Sigmoid colon (tissue), 7 donors: ENCODE data around the gene DCD. TPM values are rescaled to one million over a fixed set of nuclear protein-coding genes. Genes with fewer than 3 reads are reported as not detected.

ENCODE experiments used
- DNase-seq: peaks from one replicate; pipeline ENCODE4 v3.0.0-alpha.2; 2019
- H3K27ac ChIP-seq, 4 donors: fragments of 200-600 bp; sonication (generic); one replicate each; pipeline ENCODE4 v1.5.1; 2016 to 2019; ENCODE audit warnings: mild to moderate bottlenecking in 1 of 4
- H3K27me3 ChIP-seq, 3 donors: fragments of 200-600 bp; sonication (generic); one replicate each; pipeline ENCODE4 v1.5.1; 2019; ENCODE audit warnings: mild to moderate bottlenecking in 1 of 3
- H3K36me3 ChIP-seq, 4 donors: fragments of 200-600 bp; sonication (generic); one replicate each; pipeline ENCODE4 v1.5.1; 2016 to 2019
- H3K4me1 ChIP-seq, 4 donors: fragments of 200-600 bp; sonication (generic); one replicate each; pipeline ENCODE4 v1.5.1; 2017 to 2019
- H3K4me3 ChIP-seq, 4 donors: fragments of 200-600 bp; sonication (generic); one replicate each; pipeline ENCODE4 v1.5.1; 2017 to 2019; ENCODE audit warnings: mild to moderate bottlenecking in 2 of 4, moderate library complexity in 1 of 4
- H3K9me3 ChIP-seq, 4 donors: fragments of 200-600 bp in 3 of 4; sonication (generic) in 3 of 4; one replicate each; pipeline versions ENCODE4 v1.5.1 to v1.6.1; 2013 to 2019
- CTCF ChIP-seq, 4 experiments: fragments of 450-650 bp in 3 of 4; fragments of 200-600 bp in 1 of 4; IDR thresholded peaks; one replicate each; pipeline ENCODE4 v1.5.1; 2016 to 2019; ENCODE audit warnings: antibody characterized with exemption in 4 of 4, mild to moderate bottlenecking in 3 of 4, moderate library complexity in 2 of 4
- EP300 ChIP-seq, 4 donors: sonication (generic); formaldehyde crosslinking; IDR thresholded peaks; one replicate each; pipeline ENCODE4 v1.6.1; 2017; ENCODE audit warnings: antibody characterized with exemption in 4 of 4
- POLR2A ChIP-seq, 2 donors: fragments of 450-650 bp; IDR thresholded peaks; one replicate each; pipeline ENCODE4 v1.6.1; 2016; ENCODE audit warnings: antibody characterized with exemption in 2 of 2, mild to moderate bottlenecking in 2 of 2, moderate library complexity in 2 of 2
- POLR2AphosphoS5 ChIP-seq, 4 donors: sonication (generic); formaldehyde crosslinking; IDR thresholded peaks; one replicate each; pipeline ENCODE4 v1.6.1; 2017; ENCODE audit warnings: antibody characterized with exemption in 4 of 4
- WGBS, 2 donors: extraction: QIAGEN DNeasy Blood & Tissue Kit; methylation state at CpG; one replicate each; pipeline ENCODE4 v1.1.7; 2013; 5-methylcytosine and 5-hydroxymethylcytosine counted together
- intact Hi-C: fragments of 100-400 bp; cut with DNase I; formaldehyde crosslinking; loops from one replicate; pipeline ENCODE4 v1.15.1; 2023
- polyA plus RNA-seq, 3 donors: library from polyadenylated mRNA; stranded (reverse); fragments of 200-250 nt; gene quantifications; one replicate each; pipeline ENCODE4 v1.2.3, GENCODE V29; 2013
- total RNA-seq, 4 donors: library from RNA; depleted of rRNA; stranded (reverse); fragments of >200 nt; gene quantifications; one replicate each; pipeline ENCODE4 v1.1.0, GENCODE V29; 2016
- donor health status: healthy with polysubstance abuse.
- donor health status: Bipolar disorder and iron deficiency.
- donor health status: healthy.

The DCD gene
- total and polyA plus RNA-seq, 7 donors = not detected

- H3K36me3 ChIP-seq = no peaks in the 10 kb centered on the region
- H3K27me3 ChIP-seq = no peaks in the 10 kb centered on the region
- no peaks in the 10 kb centered on the region for H3K9me3 ChIP-seq
- DNase-seq = no peak
- intact Hi-C loops = no loop called here
- H3K27ac ChIP-seq = no peak overlapping the region
- WGBS, 2 donors = 81 to 88% methylated on average over 5 of the region's 5 CpGs
- no peak overlapping the region for H3K4me3 ChIP-seq
- no peaks in the 10 kb centered on the region for H3K4me1 ChIP-seq
- no peak for TF ChIP-seq POLR2A (IDR thresholded peaks at IDR 0.05)
- TF ChIP-seq CTCF (IDR thresholded peaks at IDR 0.05) = no peak
- no peak for TF ChIP-seq EP300 (IDR thresholded peaks at IDR 0.05)
- no peak for TF ChIP-seq POLR2AphosphoS5 (IDR thresholded peaks at IDR 0.05)
Measured at GRCh38 chr12:54631551-54631950, 16.6 kb downstream of the DCD start.

- no peak for TF ChIP-seq POLR2AphosphoS5 (IDR thresholded peaks at IDR 0.05)
- no peak for TF ChIP-seq EP300 (IDR thresholded peaks at IDR 0.05)
- TF ChIP-seq POLR2A (IDR thresholded peaks at IDR 0.05) = no peak
- TF ChIP-seq CTCF (IDR thresholded peaks at IDR 0.05) = no peak
- Histone ChIP-seq H3K4me1 (no peaks in the 10 kb centered on the region), H3K36me3 (no peaks in the 10 kb centered on the region), H3K27me3 (no peaks in the 10 kb centered on the region), H3K9me3 (no peaks in the 10 kb centered on the region), H3K4me3 (no peak overlapping the region), H3K27ac (no peak overlapping the region)
- 86 to 91% methylated on average over 2 of the region's 2 CpGs for WGBS, 2 donors
- no peak for DNase-seq
- intact Hi-C loops = no loop called here
Measured at GRCh38 chr12:54629925-54630324, 18.2 kb downstream of the DCD start.

- Histone ChIP-seq H3K9me3 (no peaks in the 10 kb centered on the region), H3K27me3 (no peaks in the 10 kb centered on the region), H3K36me3 (no peaks in the 10 kb centered on the region), H3K4me1 (no peaks in the 10 kb centered on the region), H3K27ac (no peak overlapping the region), H3K4me3 (no peak overlapping the region)
- intact Hi-C loops = no loop called here
- TF ChIP-seq POLR2AphosphoS5 (IDR thresholded peaks at IDR 0.05) (no peak), EP300 (IDR thresholded peaks at IDR 0.05) (no peak), CTCF (IDR thresholded peaks at IDR 0.05) (no peak)
- no peak for DNase-seq
- WGBS, 2 donors = 94 to 95% methylated on average over 3 of the region's 3 CpGs
Measured at GRCh38 chr12:54628186-54628846, 19.8 kb downstream of the DCD start.

GRCh38 chr12:54627304-54627703, 20.9 kb downstream of the DCD start:
- no peak overlapping the region for H3K27ac ChIP-seq
- TF ChIP-seq POLR2A (IDR thresholded peaks at IDR 0.05) = no peak
- no peak for TF ChIP-seq POLR2AphosphoS5 (IDR thresholded peaks at IDR 0.05)
- TF ChIP-seq CTCF (IDR thresholded peaks at IDR 0.05) = no peak
- no peak for TF ChIP-seq EP300 (IDR thresholded peaks at IDR 0.05)
- 86 to 89% methylated on average over 3 of the region's 3 CpGs for WGBS, 2 donors

GRCh38 chr12:54625598-54625997, 22.6 kb downstream of the DCD start:
- H3K9me3 ChIP-seq = no peaks in the 10 kb centered on the region
- no peaks in the 10 kb centered on the region for H3K27me3 ChIP-seq
- H3K4me3 ChIP-seq = no peak overlapping the region
- TF ChIP-seq POLR2A (IDR thresholded peaks at IDR 0.05) = no peak
- no peak for TF ChIP-seq POLR2AphosphoS5 (IDR thresholded peaks at IDR 0.05)
- no peak for TF ChIP-seq EP300 (IDR thresholded peaks at IDR 0.05)
- TF ChIP-seq CTCF (IDR thresholded peaks at IDR 0.05) = no peak
- H3K27ac ChIP-seq = no peak overlapping the region
- intact Hi-C loops = no loop called here
- DNase-seq = no peak
- no peaks in the 10 kb centered on the region for H3K36me3 ChIP-seq
- H3K4me1 ChIP-seq = no peaks in the 10 kb centered on the region

More at GRCh38 chr12:54627304-54627703, 20.9 kb downstream of the DCD start:
- intact Hi-C loops = no loop called here
- no peak overlapping the region for H3K4me3 ChIP-seq
- no peaks in the 10 kb centered on the region for H3K27me3 ChIP-seq
- no peaks in the 10 kb centered on the region for H3K4me1 ChIP-seq
- H3K36me3 ChIP-seq = no peaks in the 10 kb centered on the region
- H3K9me3 ChIP-seq = no peaks in the 10 kb centered on the region
- no peak for DNase-seq
